ENCODE data around the gene KLHL24. TPM values are rescaled to one million over a fixed set of nuclear protein-coding genes. Genes with fewer than 3 reads are reported as not detected.

KLHL24 gene
- total and polyA plus RNA-seq, 2 of the 13 experiments (the other 11 are each of a cell fraction or from before 2014, with no cell fraction given), result 6.9 to 15.7 TPM

DNA sequence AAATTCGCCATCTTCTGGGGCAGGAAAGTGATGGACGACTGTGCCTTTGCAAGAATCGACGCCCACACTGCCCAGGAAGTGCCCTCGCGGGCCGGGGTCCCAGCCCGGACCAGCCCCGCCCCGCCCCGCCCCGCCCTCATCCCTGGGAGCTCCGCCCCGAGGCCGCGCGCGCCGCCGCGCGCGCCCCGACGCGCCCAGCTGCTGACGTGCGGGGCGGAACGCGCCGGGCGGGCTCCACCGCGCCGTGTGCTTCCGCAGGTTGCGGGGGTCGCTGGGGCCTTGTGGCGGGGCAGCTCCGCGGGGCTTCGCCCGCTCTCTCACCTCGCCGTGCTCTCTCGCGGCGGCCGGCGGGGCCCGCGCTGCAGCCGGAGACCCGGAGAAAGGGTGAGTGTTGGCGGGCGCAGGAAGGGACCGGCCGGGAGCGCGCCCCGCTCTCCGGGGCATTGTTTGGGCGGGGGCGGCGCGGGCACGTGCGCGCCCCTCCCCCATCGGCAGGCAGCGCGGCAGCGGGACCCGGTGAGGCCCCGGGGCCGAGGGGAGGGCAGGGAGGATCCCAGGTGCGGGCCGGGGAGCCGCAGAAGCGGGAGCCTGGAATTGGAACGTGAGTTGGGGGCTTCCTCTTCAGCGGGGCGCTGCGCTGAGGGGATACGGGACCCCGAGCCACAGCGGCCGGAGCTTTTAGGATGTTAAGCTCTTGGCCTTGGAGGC is 62.3 kb downstream of the KLHL24 start, which contains the start of gene YEATS2 (continued):
- no peak for TF ChIP-seq ZNF407 (CRISPR knock-in tag; IDR thresholded peaks at IDR 0.05; ENCODE audit: not compliant biosample characterization)
- no peak for TF ChIP-seq SP4 (CRISPR knock-in tag; IDR thresholded peaks at IDR 0.05)
- TF ChIP-seq ZNF749 (CRISPR knock-in tag; IDR thresholded peaks at IDR 0.05; ENCODE audit: borderline replicate concordance), result 0 out of 2 replicates have a peak, but pooled peaks have one; percentile 28
- TF ChIP-seq MEIS2 (CRISPR knock-in tag; IDR thresholded peaks at IDR 0.05), result 0 out of 2 replicates have a peak, but pooled peaks have one; percentile 44
- no peak for TF ChIP-seq ZNF12 (CRISPR knock-in tag; IDR thresholded peaks at IDR 0.05)
- TF ChIP-seq ZNF530 (CRISPR knock-in tag; IDR thresholded peaks at IDR 0.05; ENCODE audit: low read depth), result no peak
- 0 out of 2 replicates have a peak, but pooled peaks have one; percentile 13 for TF ChIP-seq FOXC1 (CRISPR knock-in tag; IDR thresholded peaks at IDR 0.05; ENCODE audit: borderline replicate concordance)
- no peak for TF ChIP-seq ZNF333 (CRISPR knock-in tag; IDR thresholded peaks at IDR 0.05; ENCODE audit: borderline replicate concordance)
- no peak for TF ChIP-seq LRRFIP1 (CRISPR knock-in tag; conservative IDR thresholded peaks at IDR 0.05)
- TF ChIP-seq, protein P1, sequence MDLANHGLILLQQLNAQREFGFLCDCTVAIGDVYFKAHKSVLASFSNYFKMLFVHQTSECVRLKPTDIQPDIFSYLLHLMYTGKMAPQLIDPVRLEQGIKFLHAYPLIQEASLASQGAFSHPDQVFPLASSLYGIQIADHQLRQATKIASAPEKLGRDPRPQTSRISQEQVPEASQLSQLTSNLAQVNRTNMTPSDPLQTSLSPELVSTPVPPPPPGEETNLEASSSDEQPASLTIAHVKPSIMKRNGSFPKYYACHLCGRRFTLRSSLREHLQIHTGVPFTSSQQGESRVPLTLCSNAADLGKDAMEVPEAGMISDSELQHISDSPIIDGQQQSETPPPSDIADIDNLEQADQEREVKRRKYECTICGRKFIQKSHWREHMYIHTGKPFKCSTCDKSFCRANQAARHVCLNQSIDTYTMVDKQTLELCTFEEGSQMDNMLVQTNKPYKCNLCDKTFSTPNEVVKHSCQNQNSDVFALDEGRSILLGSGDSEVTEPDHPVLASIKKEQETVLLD (CRISPR knock-in tag; IDR thresholded peaks at IDR 0.05; ENCODE audit: low read depth), result no peak
- TF ChIP-seq KAT2B (IDR thresholded peaks at IDR 0.05; ENCODE audit: borderline replicate concordance, low read depth, low read length), result no peak
- no peak for TF ChIP-seq TP53 (CRISPR knock-in tag; conservative IDR thresholded peaks at IDR 0.05)
- no peak for TF ChIP-seq ZKSCAN5 (CRISPR knock-in tag; IDR thresholded peaks at IDR 0.05)
- no peak for TF ChIP-seq ZNF557 (CRISPR knock-in tag; IDR thresholded peaks at IDR 0.05)
- TF ChIP-seq MXI1 (IDR thresholded peaks at IDR 0.05; ENCODE audit: borderline replicate concordance, low read depth, low read length), result peak; percentile 52; the same call in 1 of the 3 replicates
- no peak for TF ChIP-seq RBAK (CRISPR knock-in tag; IDR thresholded peaks at IDR 0.05)
- no peak for TF ChIP-seq ZMYM3 (CRISPR knock-in tag; IDR thresholded peaks at IDR 0.05)
- TF ChIP-seq TBL1XR1 (IDR thresholded peaks at IDR 0.05; ENCODE audit: borderline replicate concordance, low read length, partially characterized antibody), result no peak

Data from HepG2 (cell line).